Suprapubic skin (tissue), 4 donors: ENCODE results near the gene SAMD14.

Experiments
- CTCF ChIP-seq, 2 donors: fragments of 200-600 bp in 1 of 2; fragments of 450-650 bp in 1 of 2; sonication (generic) in 1 of 2; IDR thresholded peaks; one replicate each; pipeline ENCODE4 v1.5.1; 2016 to 2019; ENCODE audit warnings: antibody characterized with exemption in 2 of 2, mild to moderate bottlenecking in 1 of 2, moderate library complexity in 1 of 2
- POLR2A ChIP-seq, 2 donors: fragments of 450-650 bp; IDR thresholded peaks; one replicate each; pipeline ENCODE4 v1.6.1; 2017; ENCODE audit warnings: antibody characterized with exemption in 2 of 2, mild to moderate bottlenecking in 2 of 2, moderate library complexity in 2 of 2
- POLR2AphosphoS5 ChIP-seq, 3 donors: sonication (generic); formaldehyde crosslinking; IDR thresholded peaks; one replicate each; pipeline ENCODE4 v1.6.1; 2017; ENCODE audit warnings: antibody characterized with exemption in 3 of 3

- TF ChIP-seq POLR2A (IDR thresholded peaks at IDR 0.05) (no peak), CTCF (IDR thresholded peaks at IDR 0.05) (no peak), POLR2AphosphoS5 (IDR thresholded peaks at IDR 0.05) (no peak)
Measured at GRCh38 chr17:50087912-50088405, 42.0 kb downstream of the SAMD14 start.
